Globus pallidus (tissue), 1 donor: ENCODE measurements around the gene ACTRT2.
A peak's percentile ranks its signal among the peaks of the same experiment; 100 is the strongest.

ENCODE experiments used
- DNase-seq: peaks from one replicate; pipeline ENCODE4 v3.0.0-alpha.2; 2015; ENCODE audit warnings: low spot score

The ACTRT2 gene

GRCh38 chr1:3069491-3070308 lies 48.4 kb downstream of the ACTRT2 start:
- peak; percentile 53 for DNase-seq

GRCh38 chr1:3070309-3070643 lies 49.0 kb downstream of the ACTRT2 start:
- DNase-seq, result no peak

- DNase-seq, result no peak
Measured at GRCh38 chr1:3070644-3071564, 49.6 kb downstream of the ACTRT2 start.

- DNase-seq, result no peak
Measured at GRCh38 chr1:3071565-3072390, 50.5 kb downstream of the ACTRT2 start.
